HepG2 (cell line): ENCODE measurements around the gene NME4. TPM values are rescaled to one million over a fixed set of nuclear protein-coding genes. Genes with fewer than 3 reads are reported as not detected.

Experiments used
- AFF4 ChIP-seq: sonication (generic); formaldehyde crosslinking; IDR thresholded peaks from 2 replicates; pipeline ENCODE4 v1.4.0; 2020; ENCODE audit warnings: missing genetic modification reagents
- BRCA1 ChIP-seq: sonication (generic); formaldehyde crosslinking; IDR thresholded peaks from 2 replicates; pipeline ENCODE4 v1.4.0; 2020; ENCODE audit warnings: missing genetic modification reagents
- GMEB1 ChIP-seq: sonication (generic); formaldehyde crosslinking; IDR thresholded peaks from 2 replicates; pipeline ENCODE4 v1.5.1; 2020; ENCODE audit warnings: missing genetic modification reagents, mild to moderate bottlenecking, borderline replicate concordance
- HNRNPK ChIP-seq: fragments of 200-400 bp; formaldehyde crosslinking; IDR thresholded peaks from 2 replicates; pipeline ENCODE4 v1.6.1; 2018; ENCODE audit warnings: low read length, low read depth, moderate library complexity, mild to moderate bottlenecking; ENCODE audit not compliant: poor library complexity, severe bottlenecking
- MTF2 ChIP-seq: sonication (generic); formaldehyde crosslinking; IDR thresholded peaks from 2 replicates; pipeline ENCODE4 v1.5.0; 2020; ENCODE audit warnings: missing genetic modification reagents, borderline replicate concordance
- PHF8 ChIP-seq: sonication (generic); formaldehyde crosslinking; IDR thresholded peaks from 2 replicates; pipeline ENCODE4 v1.5.0; 2020; ENCODE audit warnings: missing genetic modification reagents
- RARG ChIP-seq: sonication (generic); formaldehyde crosslinking; IDR thresholded peaks from 2 replicates; pipeline ENCODE4 v1.4.0; 2020; ENCODE audit warnings: low read depth, mild to moderate bottlenecking, missing genetic modification reagents
- SMARCE1 ChIP-seq: fragments of 450-650 bp; IDR thresholded peaks from 2 replicates; pipeline ENCODE4 v1.6.1; 2017; ENCODE audit warnings: borderline replicate concordance
- SNRNP70 ChIP-seq: fragments of 200-400 bp; formaldehyde crosslinking; IDR thresholded peaks from 2 replicates; pipeline ENCODE4 v1.6.1; 2017; ENCODE audit warnings: mild to moderate bottlenecking, low read depth, low read length, moderate library complexity
- TEAD2 ChIP-seq: sonication (generic); formaldehyde crosslinking; IDR thresholded peaks from 2 replicates; pipeline ENCODE4 v1.9.0; 2021; ENCODE audit warnings: missing genetic modification reagents
- TFAP4 ChIP-seq: sonication (generic); IDR thresholded peaks from 2 replicates; pipeline ENCODE4 v1.6.1; 2016; ENCODE audit warnings: low read depth, borderline replicate concordance
- ZBTB25 ChIP-seq: IDR thresholded peaks from 2 replicates; pipeline ENCODE4 v1.6.1; 2018; ENCODE audit warnings: missing genetic modification reagents
- ZEB1 ChIP-seq: IDR thresholded peaks from 2 replicates; pipeline ENCODE4 v1.6.1; 2012; ENCODE audit warnings: mild to moderate bottlenecking, low read depth, inconsistent platforms; ENCODE audit not compliant: insufficient replicate concordance
- ZFP91 ChIP-seq: sonication (generic); formaldehyde crosslinking; IDR thresholded peaks from 2 replicates; pipeline ENCODE4 v1.9.0; 2022; ENCODE audit warnings: missing genetic modification reagents, mild to moderate bottlenecking, borderline replicate concordance
- ZIK1 ChIP-seq: sonication (generic); formaldehyde crosslinking; IDR thresholded peaks from 2 replicates; pipeline ENCODE4 v1.5.0; 2020; ENCODE audit warnings: mild to moderate bottlenecking, low read depth, missing genetic modification reagents, borderline replicate concordance
- ZNF20 ChIP-seq: sonication (generic); formaldehyde crosslinking; IDR thresholded peaks from 2 replicates; pipeline ENCODE4 v1.4.0; 2020; ENCODE audit warnings: mild to moderate bottlenecking, moderate library complexity, missing genetic modification reagents
- ZNF619 ChIP-seq: sonication (generic); formaldehyde crosslinking; IDR thresholded peaks from 2 replicates; pipeline ENCODE4 v1.4.0; 2020; ENCODE audit warnings: mild to moderate bottlenecking, missing genetic modification reagents
- ZNF678 ChIP-seq: sonication (generic); formaldehyde crosslinking; IDR thresholded peaks from 2 replicates; pipeline ENCODE4 v1.4.0; 2020; ENCODE audit warnings: mild to moderate bottlenecking, missing genetic modification reagents
- ZNF740 ChIP-seq: sonication (generic); formaldehyde crosslinking; IDR thresholded peaks from 2 replicates; pipeline ENCODE4 v1.4.0; 2020; ENCODE audit warnings: missing genetic modification reagents
- ZNF749 ChIP-seq: sonication (generic); formaldehyde crosslinking; IDR thresholded peaks from 2 replicates; pipeline ENCODE4 v1.8.0; 2022; ENCODE audit warnings: mild to moderate bottlenecking, missing genetic modification reagents, moderate library complexity, borderline replicate concordance
- polyA plus RNA-seq, 8 experiments: library from polyadenylated mRNA; depleted of rRNA in 3 of 8; stranded (reverse) in 7 of 8; unstranded in 1 of 8; fragments of >200 nt; fragmentation: Illumina TruSeq in 4 of 8; extraction: Trizol in 4 of 8; gene quantifications; 2 replicates each; pipeline versions ENCODE4 v1.2.1 to v1.2.3, GENCODE V29; 2011 to 2016; ENCODE audit warnings: low read depth in 4 of 8, missing spikeins in 1 of 8, mixed read lengths in 1 of 8; ENCODE audit not compliant: insufficient read depth in 1 of 8
- total RNA-seq, 5 experiments: library from RNA; depleted of rRNA; stranded (reverse); fragments of >200 nt; fragmentation: Illumina TruSeq; extraction: Trizol; gene quantifications; 2 replicates each; pipeline ENCODE4 v1.2.3, GENCODE V29; 2016; ENCODE audit warnings: low read depth in 1 of 5

Gene NME4
- total and polyA plus RNA-seq, 2 of the 13 experiments (the other 11 are each of a cell fraction or from before 2014, with no cell fraction given): 121 to 263 TPM

- TF ChIP-seq ZBTB25 (CRISPR knock-in tag): no peak
- TF ChIP-seq SMARCE1: no peak
- TF ChIP-seq HNRNPK: peak; percentile 97
- TF ChIP-seq ZNF749 (CRISPR knock-in tag): no peak
- no peak for TF ChIP-seq ZEB1
- TF ChIP-seq ZIK1 (CRISPR knock-in tag): 0 out of 2 replicates have a peak, but pooled peaks have one; percentile 3
- TF ChIP-seq ZFP91 (CRISPR knock-in tag): peak; percentile 29; the same call in 1 of the 2 replicates
- TF ChIP-seq SNRNP70: no peak
- TF ChIP-seq PHF8: peak; percentile 10; the same call in 1 of the 2 replicates
- no peak for TF ChIP-seq ZNF20 (CRISPR knock-in tag)
- no peak for TF ChIP-seq TEAD2 (CRISPR knock-in tag)
- no peak for TF ChIP-seq RARG
- TF ChIP-seq ZNF740 (CRISPR knock-in tag): peak; percentile 67
- no peak for TF ChIP-seq ZNF619
- TF ChIP-seq TFAP4: no peak
- TF ChIP-seq ZNF678 (CRISPR knock-in tag): no peak
- no peak for TF ChIP-seq BRCA1 (CRISPR knock-in tag)
- no peak for TF ChIP-seq AFF4 (CRISPR knock-in tag)
- TF ChIP-seq GMEB1 (CRISPR knock-in tag): peak; percentile 41; the same call in 1 of the 2 replicates
- TF ChIP-seq MTF2: no peak
Observed at GRCh38 chr16:397736-398332, 835 bp downstream of the NME4 start (continued).
